A673 (cell line): ENCODE data around the gene MYRF. TPM values are rescaled to one million over a fixed set of nuclear protein-coding genes. Genes with fewer than 3 reads are reported as not detected.
A peak's percentile ranks its signal among the peaks of the same experiment; 100 is the strongest.

ENCODE experiments used
- BruUV-seq: library from RNA; stranded (reverse); fragments of 400-500 nt; replicated peaks from 2 replicates; lab custom pipeline; 2021; lab: Mats Ljungman, UMichigan
- CTCF ChIA-PET: fragments of 300-600 bp; sonication (Branson Sonifier 250); formaldehyde crosslinking; loops from one replicate; lab custom pipeline; 2022; ENCODE audit warnings: antibody characterized with exemption; lab: Charles Lee
- POLR2A ChIA-PET: fragments of 300-600 bp; sonication (Branson Sonifier 250); formaldehyde crosslinking; loops from one replicate; lab custom pipeline; 2022; ENCODE audit warnings: antibody characterized with exemption; ENCODE audit not compliant: low non-redundant PET; lab: Charles Lee
- DNase-seq: peaks from one replicate; pipeline ENCODE4 v3.0.0-alpha.2; 2015; ENCODE audit warnings: low spot score
- H3K27ac ChIP-seq: fragments of 200-600 bp; sonication (generic); 2 replicates; pipeline ENCODE4 v1.5.1; 2016; ENCODE audit warnings: mixed run types, low read depth, mild to moderate bottlenecking, mixed read lengths, antibody characterized with exemption, low read length; ENCODE audit not compliant: poor library complexity, severe bottlenecking
- H3K27me3 ChIP-seq: fragments of 200-600 bp; sonication (generic); replicated peaks from 2 replicates; pipeline ENCODE4 v1.6.1; 2017; ENCODE audit warnings: mixed run types, low read depth, mild to moderate bottlenecking, mixed read lengths, antibody characterized with exemption, low read length; ENCODE audit not compliant: insufficient read depth, poor library complexity
- H3K36me3 ChIP-seq: fragments of 200-600 bp; sonication (generic); 2 replicates; pipeline ENCODE4 v1.6.1; 2016; ENCODE audit warnings: mixed run types, mild to moderate bottlenecking, mixed read lengths, antibody characterized with exemption, low read length; ENCODE audit not compliant: insufficient read depth, poor library complexity, severe bottlenecking
- H3K4me1 ChIP-seq: fragments of 200-600 bp; sonication (generic); 2 replicates; pipeline ENCODE4 v1.6.1; 2017; ENCODE audit warnings: mixed run types, mild to moderate bottlenecking, mixed read lengths, antibody characterized with exemption, low read length; ENCODE audit not compliant: insufficient read depth, poor library complexity, severe bottlenecking
- H3K4me3 ChIP-seq: fragments of 200-600 bp; sonication (generic); 2 replicates; pipeline ENCODE4 v1.5.1; 2016; ENCODE audit warnings: low read depth, mixed run types, mild to moderate bottlenecking, mixed read lengths, low read length; ENCODE audit not compliant: poor library complexity, severe bottlenecking
- H3K9me3 ChIP-seq: fragments of 200-600 bp; sonication (generic); 2 replicates; pipeline ENCODE4 v1.6.1; 2016; ENCODE audit warnings: mixed run types, low read depth, mild to moderate bottlenecking, mixed read lengths, antibody characterized with exemption, low read length; ENCODE audit not compliant: poor library complexity, severe bottlenecking
- EZH2 ChIP-seq: fragments of 200-600 bp; sonication (generic); IDR thresholded peaks from 2 replicates; pipeline ENCODE4 v1.6.1; 2017; ENCODE audit warnings: borderline replicate concordance, low read depth, mild to moderate bottlenecking, mixed read lengths, antibody characterized with exemption, low read length; ENCODE audit not compliant: poor library complexity, severe bottlenecking
- intact Hi-C: fragments of 100-400 bp; cut with micrococcal nuclease; formaldehyde crosslinking; loops from one replicate; pipeline ENCODE4 v1.10.0; 2022; ENCODE audit not compliant: unreplicated experiment
- total RNA-seq: library from RNA; stranded (reverse); gene quantifications from 2 replicates; pipeline ENCODE4 v1.2.3, GENCODE V29; 2021
- TF ChIP-seq, protein P1 (sequence below): fragments of 300-800, 200-600 bp; sonication (generic); conservative IDR thresholded peaks from 2 replicates; pipeline ENCODE4 v1.5.1; 2017; ENCODE audit warnings: low read depth, mild to moderate bottlenecking, antibody characterized with exemption, low read length, moderate library complexity, mixed read lengths

MYRF gene
- total RNA-seq, 1 experiment from 2014 or later = 11.2 TPM

GRCh38 chr11:61785837-61786402 lies 33.5 kb downstream of the MYRF start:
- no peak for DNase-seq
- TF ChIP-seq EZH2 = no peak
- TF ChIP-seq, protein P1, sequence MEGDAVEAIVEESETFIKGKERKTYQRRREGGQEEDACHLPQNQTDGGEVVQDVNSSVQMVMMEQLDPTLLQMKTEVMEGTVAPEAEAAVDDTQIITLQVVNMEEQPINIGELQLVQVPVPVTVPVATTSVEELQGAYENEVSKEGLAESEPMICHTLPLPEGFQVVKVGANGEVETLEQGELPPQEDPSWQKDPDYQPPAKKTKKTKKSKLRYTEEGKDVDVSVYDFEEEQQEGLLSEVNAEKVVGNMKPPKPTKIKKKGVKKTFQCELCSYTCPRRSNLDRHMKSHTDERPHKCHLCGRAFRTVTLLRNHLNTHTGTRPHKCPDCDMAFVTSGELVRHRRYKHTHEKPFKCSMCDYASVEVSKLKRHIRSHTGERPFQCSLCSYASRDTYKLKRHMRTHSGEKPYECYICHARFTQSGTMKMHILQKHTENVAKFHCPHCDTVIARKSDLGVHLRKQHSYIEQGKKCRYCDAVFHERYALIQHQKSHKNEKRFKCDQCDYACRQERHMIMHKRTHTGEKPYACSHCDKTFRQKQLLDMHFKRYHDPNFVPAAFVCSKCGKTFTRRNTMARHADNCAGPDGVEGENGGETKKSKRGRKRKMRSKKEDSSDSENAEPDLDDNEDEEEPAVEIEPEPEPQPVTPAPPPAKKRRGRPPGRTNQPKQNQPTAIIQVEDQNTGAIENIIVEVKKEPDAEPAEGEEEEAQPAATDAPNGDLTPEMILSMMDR = no peak

DNA sequence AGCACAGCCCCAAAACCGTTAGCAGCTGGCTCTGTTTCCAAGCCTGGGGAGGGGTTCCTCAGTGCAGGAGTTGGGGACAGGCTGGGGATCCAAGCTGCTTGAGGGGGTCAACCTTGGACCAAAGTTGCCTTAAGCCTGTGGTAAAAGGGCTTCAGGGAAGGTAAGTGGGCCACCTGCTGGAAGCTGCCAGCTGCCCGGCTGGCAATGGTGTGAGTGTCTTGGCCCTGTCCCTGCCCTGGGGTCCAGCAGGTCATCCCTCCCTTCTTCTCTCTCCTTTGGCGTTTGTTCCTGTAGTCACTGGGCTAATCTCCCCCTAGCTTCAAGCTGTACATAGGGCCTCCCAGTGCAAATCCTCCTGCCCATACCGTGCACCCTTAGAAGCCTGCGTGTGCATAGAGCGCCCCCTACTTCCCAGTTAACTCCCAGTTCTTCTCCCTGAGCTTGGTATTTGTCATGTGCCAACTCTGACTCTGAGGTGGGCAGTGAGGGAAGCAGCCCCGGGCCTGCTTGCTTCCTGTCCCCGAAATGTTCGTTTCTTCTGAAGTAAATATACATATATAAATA lies 35.6 kb downstream of the MYRF start:
- ChIA-PET CTCF (interaction anchor here (0.6 to 1.2 kb wide), 9 partner anchors 10 to 834 kb away, joined by 3 to 16 read pairs (median 6); partner anchors contain the start of genes B3GAT3 and MYRF), POLR2A (interaction anchor here (0.7 kb wide), 1 partner anchor 19 kb away, joined by 3 read pairs; no protein-coding TSS in a partner anchor)
- Histone ChIP-seq H3K9me3 (no peaks in the 10 kb centered on the region), H3K27me3 (no peaks in the 10 kb centered on the region), H3K4me3 (no peak overlapping the region), H3K27ac (no peak overlapping the region), H3K4me1 (peaks cover 7% of the 10 kb centered on the region), H3K36me3 (peaks cover 63% of the 10 kb centered on the region)
- DNase-seq = peak; percentile 83
- intact Hi-C loops = loop anchor here (2.0 kb wide), 1 partner anchor 39 kb away; no protein-coding TSS in a partner anchor
- no TSS peak for BruUV-seq
- no peak for TF ChIP-seq EZH2
- TF ChIP-seq, protein P1 = peak; percentile 80

More at GRCh38 chr11:61785837-61786402, 33.5 kb downstream of the MYRF start:
- CTCF ChIA-PET = no interaction called here
- no peak overlapping the region for H3K4me3 ChIP-seq
- intact Hi-C loops = no loop called here
- POLR2A ChIA-PET = no interaction called here
- no peaks in the 10 kb centered on the region for H3K9me3 ChIP-seq
- H3K36me3 ChIP-seq = peaks cover 63% of the 10 kb centered on the region
- no peaks in the 10 kb centered on the region for H3K27me3 ChIP-seq
- H3K27ac ChIP-seq = no peak overlapping the region
- BruUV-seq = no TSS peak
- no peaks in the 10 kb centered on the region for H3K4me1 ChIP-seq

DNA sequence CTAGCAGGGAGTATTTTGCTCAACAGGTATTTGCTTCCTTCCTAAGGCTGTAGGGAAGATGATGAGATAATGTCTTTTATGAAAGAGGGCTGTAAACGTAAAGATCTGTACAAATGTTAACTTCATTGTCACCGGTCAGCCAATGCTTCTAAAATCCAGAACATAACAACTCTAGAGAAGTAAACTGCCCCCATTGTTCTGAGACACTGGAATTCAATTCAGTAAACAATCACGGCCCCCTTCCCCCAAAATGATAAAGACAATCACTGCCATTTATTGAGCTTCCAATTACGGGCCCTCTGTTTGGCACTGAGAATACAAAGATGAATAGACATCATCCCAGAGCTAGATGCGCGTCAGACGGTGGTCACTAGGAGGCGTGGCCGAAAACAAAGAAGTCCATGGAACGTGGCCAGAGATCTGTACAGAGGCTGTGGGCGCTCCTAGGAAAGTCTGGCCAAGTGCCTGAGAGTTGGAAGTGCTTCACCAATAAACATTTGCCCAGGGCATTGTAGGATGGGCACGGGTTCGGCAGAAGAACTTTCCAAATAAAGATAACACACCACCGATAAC lies 39.4 kb downstream of the MYRF start:
- TF ChIP-seq EZH2 = no peak
- peaks cover 16% of the 10 kb centered on the region for H3K4me1 ChIP-seq
- H3K36me3 ChIP-seq = peaks cover 64% of the 10 kb centered on the region
- peak overlapping the region; percentile 100 for H3K27ac ChIP-seq
- no peaks in the 10 kb centered on the region for H3K9me3 ChIP-seq
- ChIA-PET POLR2A (no interaction called here), CTCF (no interaction called here)
- DNase-seq = peak; percentile 84
- H3K27me3 ChIP-seq = no peaks in the 10 kb centered on the region
- intact Hi-C loops = no loop called here
- peak overlapping the region; percentile 100 for H3K4me3 ChIP-seq
- BruUV-seq = TSS peak; percentile 83
